ENCODE results near the gene COX7A1.

DNA sequence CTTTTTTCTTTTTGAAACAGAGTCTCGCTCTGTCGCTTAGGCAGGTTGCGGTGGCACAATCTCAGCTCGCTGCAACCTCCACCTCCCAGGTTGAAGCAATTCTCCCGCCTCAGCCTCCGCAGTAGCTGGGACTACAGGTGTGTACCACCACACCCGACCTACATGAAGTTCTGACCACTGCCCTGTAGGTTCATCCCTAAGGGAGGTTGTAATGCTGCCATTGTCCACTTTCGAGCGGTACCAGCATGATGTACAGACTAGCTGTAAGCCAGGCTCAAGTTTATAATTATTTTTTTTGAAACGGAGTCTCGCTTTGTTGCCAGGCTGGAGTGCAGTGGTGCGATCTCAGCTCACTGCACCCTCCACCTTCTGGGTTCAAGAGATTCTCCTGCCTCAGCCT lies 11.6 kb upstream of the COX7A1 start:
- TF ChIP-seq, protein P1, sequence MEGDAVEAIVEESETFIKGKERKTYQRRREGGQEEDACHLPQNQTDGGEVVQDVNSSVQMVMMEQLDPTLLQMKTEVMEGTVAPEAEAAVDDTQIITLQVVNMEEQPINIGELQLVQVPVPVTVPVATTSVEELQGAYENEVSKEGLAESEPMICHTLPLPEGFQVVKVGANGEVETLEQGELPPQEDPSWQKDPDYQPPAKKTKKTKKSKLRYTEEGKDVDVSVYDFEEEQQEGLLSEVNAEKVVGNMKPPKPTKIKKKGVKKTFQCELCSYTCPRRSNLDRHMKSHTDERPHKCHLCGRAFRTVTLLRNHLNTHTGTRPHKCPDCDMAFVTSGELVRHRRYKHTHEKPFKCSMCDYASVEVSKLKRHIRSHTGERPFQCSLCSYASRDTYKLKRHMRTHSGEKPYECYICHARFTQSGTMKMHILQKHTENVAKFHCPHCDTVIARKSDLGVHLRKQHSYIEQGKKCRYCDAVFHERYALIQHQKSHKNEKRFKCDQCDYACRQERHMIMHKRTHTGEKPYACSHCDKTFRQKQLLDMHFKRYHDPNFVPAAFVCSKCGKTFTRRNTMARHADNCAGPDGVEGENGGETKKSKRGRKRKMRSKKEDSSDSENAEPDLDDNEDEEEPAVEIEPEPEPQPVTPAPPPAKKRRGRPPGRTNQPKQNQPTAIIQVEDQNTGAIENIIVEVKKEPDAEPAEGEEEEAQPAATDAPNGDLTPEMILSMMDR (IDR thresholded peaks at IDR 0.05; ENCODE audit: low read depth, low read length): no peak
- no peak for TF ChIP-seq EZH2phosphoT487 (IDR thresholded peaks at IDR 0.05; ENCODE audit: low read depth)

Measured in OCI-LY3 (cell line).